ENCODE measurements around the gene IL37.

Gene IL37

DNA sequence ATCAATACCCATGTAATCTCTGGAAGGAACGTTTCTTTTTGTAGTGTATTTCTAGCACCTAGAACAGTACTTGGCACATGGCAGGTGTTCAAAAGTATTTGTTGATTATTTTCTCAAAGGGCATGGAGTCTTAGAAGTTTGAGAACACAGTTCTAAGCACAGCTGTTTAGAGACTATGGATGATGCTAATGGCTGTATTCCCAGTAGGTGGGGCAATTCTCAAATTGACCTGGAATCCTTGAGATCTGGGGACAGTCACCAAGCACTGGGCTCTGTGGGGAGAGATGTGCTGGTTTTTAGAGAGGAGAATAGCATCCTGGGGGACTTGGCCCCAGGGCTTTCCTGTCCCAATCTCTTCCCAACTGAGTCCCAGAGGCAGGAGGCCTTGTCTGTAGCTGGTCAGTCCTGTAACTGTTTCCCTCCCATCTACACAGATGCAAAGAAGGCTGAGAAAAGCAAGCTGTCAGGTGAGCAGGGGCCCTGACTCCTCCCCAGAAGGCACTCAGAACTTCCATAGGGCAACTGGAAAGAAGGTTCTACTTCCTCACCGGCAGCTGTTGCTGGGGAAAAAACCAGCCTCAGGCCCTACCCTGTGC lies 49.4 kb downstream of the IL37 start:
- DNase-seq (ENCODE audit: low read depth) = no peak

DNA sequence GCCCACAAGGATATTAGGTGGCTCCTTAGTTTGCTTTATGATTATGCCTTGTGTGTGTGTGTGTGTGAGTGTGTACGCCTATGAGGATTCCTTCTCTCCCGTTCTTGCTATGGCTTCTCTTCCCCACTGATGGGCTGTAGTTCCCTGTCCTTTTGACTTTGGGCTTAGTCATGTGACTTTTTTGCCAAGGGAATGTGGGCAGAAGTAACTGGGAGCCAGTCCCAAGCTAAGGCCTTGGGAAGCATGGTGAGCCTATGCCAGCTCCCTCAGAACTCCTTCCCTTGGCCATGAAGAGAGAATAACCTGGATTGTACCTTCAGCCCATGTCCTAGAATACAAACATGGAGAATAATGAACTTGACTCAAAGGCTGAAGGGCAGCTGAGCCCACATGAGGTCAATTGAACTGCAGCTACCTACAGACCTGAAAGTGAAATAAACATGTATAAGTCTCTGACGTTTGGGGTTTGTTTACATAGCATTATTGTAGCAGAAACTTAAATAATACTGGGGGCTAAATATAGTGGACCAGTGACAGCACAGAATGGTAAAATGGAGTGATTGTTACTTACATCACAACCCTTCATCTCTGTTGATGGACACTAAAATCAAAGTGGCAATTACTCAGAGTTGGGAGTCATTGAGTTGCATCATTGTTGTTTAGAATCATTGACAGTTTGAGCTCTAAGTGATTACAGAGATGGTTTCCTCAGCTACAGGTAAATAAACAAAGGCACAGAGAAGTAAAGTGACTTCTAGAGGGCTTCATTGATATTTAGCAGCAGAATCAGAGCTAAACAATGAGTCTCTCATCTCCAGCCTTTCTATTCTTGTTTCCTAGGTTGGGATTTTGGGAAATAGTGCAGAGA lies 51.6 kb downstream of the IL37 start:
- no peak for DNase-seq (ENCODE audit: low read depth)

DNA sequence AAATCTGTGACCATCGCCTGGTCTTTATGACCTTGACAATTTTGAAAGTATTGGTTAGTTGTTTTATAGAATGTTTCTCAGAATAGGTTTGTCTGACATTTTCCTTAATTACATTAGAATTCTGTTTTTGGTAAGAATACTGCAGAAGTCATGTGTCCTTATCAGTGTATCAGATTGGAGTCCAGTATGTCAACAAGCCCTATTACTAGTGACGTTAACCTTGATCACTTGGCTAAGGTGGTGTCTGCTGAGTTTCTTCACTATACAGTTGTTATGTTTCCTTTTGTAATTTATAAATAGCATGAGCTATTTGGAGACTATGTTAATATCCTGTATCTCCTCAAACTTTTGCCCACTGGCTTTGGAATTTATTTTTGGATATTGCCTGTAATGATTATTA lies 56.1 kb downstream of the IL37 start:
- DNase-seq (ENCODE audit: low read depth) = no peak

All from activated T-helper 1 cell treated with Interleukin-2 at 50 U/mL for 16 hours (primary cell).